Myocyte (in vitro differentiated cells): ENCODE data around the gene SPPL2B. TPM values are rescaled to one million over a fixed set of nuclear protein-coding genes. Genes with fewer than 3 reads are reported as not detected.
A peak's percentile ranks its signal among the peaks of the same experiment; 100 is the strongest.

Experiments used
- DNase-seq: peaks from one replicate; pipeline ENCODE4 v3.0.0-alpha.2; 2012; ENCODE audit warnings: low read depth
- total RNA-seq: library from RNA; depleted of rRNA; stranded (reverse); fragments of >200 nt; gene quantifications from 2 replicates; pipeline ENCODE4 v1.2.3, GENCODE V29; 2014

Gene SPPL2B
- total RNA-seq, 1 donor from 2014 or later = 36.1 TPM

DNA sequence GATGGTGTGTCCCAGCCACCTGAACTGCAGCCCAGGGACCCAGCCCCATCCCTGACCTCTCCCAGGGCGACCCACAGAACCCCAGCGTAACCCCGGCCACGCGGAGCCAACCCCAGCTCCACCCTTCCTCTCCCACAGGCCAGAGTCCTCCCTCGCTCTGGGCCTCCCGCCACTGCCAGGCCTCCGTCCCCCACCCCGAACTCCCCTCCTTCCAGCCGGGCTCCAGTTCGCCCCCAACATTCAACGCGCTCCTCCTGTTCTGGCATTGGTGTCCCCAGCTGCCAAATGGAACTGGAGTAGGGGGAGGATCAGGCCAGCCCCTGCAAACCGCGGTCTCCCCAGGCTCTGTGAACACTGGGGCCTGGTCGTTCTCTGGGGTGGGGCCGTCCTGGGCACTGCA lies 28.0 kb upstream of the SPPL2B start:
- DNase-seq = no peak

DNA sequence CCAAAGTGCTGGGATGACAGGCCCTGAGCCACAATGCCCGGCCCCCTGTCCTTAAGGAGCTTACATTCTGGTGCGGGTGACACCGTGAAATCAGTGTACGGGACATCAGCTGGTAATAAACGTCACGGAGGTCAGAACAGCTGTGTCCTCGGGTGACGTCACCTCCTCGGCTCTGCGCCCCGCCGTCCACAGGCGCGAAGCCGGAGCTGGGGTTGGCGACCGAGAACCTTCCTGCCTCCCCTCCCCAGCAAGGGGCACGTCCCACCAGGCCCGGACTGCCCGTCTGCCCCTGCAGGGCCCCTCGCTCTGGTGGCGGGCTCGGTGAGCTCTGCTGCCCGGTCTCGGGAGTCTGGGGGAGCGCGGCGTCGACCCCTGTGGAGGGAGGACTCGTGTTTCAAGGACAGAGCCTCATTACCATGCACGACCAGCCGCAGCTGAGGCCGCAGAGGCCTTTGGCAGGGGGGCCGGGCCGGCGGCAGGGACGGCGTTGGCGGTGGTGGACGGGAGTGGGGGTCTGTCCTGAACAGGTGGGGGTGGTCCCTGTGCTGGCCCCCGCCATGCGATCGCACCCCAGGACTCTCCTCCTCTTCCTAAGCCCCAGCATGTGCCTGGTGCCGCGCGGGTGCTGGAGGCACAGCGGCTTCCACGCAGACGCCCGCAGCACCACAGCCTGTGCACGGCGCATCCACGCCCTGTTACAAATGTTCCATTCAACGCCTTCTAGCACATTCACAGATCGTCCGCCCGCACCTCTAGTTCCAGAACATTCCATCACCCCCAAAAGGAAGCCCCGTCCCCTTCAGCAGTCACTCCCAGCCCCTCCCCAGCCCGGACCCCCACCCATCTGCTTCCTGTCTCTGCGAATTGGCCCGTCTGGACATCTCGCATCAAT lies 25.9 kb upstream of the SPPL2B start:
- no peak for DNase-seq

DNA sequence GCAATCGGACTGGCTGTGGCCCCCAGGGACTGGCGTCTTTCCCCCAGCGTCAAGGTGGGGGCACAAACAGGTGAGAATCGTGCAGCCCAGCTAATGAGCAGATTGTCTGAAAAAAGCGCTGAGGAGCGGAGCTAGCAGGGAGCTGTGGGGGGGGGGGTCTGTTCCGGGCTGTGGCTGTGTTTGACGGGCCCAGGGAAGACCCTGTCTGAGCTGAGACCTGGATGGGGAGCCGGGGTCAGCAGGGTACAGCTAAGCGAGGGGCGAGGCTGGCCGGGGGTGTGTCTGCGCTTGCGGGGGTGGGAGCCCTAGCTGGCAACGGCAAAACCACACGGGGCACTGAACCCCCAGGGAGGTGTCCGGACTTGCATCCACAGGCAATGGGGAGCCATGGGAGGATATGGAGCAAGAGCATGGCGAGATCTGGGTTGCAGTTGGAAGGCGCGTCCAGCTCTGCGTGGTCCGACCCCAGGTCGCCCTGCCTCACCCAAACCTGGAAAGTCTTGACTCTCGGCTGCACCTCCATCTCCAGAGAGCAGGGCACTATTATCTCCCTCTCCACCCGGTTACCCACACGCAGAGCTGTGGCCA lies 25.2 kb upstream of the SPPL2B start:
- no peak for DNase-seq

DNA sequence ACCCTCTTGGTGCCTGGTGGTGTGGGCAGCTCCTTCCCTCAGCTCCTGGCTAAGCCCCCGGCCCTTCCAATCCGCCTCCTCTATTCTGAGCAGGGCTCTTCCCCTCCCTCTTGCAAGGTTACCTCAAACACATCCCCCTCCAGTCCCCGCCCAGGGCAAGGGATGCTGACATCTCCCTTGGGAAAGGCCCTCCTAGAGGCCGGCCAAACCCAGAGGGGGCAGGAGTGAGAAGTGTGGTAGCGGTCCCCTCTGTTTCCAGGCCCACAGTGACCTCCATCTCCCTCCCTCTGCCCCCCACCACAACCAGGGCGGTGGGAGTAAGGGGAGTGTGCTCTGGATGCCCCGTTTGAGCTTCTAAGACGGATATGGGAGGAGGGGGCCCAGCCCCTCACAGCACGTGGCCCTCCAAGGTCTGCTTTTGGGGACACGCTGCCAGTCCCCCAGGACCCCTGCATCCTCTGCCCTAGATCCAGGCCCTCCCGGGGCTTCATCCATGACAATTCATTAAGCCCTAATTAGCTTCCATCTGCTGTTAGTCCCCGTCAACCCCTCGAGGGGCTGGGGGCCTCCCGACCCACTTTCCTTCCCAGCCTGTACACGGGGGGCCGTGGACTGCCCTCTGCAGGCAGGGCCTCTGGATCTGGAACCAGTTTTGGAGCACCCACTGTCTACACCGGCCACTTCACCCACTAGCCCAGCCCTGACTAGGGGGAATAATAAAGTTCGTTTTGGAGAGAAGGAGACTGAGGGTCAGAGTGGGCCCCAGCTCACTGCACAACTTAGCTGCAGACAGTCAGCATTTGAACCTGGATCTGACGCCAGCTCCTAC lies 22.8 kb upstream of the SPPL2B start:
- no peak for DNase-seq

DNA sequence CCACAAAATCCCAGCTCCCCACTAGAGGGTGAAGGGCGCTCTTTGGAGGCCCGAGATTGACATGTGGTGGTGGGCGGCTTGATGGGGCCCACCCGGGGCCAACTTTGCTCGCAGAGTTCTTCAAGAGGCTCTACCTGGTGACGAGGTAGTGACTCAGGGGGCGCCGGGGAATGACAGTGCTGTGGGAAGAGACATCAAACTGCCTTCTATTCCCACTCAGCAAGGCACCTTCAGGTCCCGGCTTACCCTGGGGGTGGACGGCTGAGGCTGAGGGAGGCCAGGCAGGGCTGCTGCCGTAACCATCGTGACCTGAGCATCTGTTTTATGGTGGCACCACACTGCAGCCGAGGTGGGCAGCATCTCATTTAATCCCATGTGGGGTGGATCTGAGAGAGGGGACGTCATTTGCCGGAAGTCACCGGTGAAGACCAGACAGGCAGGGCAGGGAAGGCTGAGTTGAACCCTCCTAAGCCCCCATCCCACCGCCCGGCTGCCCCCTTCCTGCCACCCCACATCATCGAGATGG lies 22.1 kb upstream of the SPPL2B start:
- DNase-seq = no peak

DNA sequence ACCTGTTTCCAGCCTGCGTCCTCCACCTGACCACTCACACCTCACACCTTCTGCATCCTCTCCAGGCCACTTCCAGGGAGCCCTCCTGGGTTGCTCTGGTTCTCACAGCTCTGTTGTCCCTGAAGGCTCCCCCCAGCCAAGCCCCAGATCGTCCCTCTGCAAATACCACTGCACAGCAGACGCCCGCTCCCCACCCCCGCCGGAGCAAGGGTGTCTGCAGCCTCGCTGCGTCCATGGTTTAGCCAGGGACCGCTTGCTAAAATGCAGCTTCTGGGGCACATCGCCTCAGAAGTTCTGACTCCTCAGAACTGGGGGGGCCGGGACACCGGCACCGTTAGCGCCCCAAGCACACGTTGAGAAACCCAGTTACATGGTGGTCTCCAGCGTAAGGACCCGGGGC lies 21.5 kb upstream of the SPPL2B start:
- DNase-seq = no peak

DNA sequence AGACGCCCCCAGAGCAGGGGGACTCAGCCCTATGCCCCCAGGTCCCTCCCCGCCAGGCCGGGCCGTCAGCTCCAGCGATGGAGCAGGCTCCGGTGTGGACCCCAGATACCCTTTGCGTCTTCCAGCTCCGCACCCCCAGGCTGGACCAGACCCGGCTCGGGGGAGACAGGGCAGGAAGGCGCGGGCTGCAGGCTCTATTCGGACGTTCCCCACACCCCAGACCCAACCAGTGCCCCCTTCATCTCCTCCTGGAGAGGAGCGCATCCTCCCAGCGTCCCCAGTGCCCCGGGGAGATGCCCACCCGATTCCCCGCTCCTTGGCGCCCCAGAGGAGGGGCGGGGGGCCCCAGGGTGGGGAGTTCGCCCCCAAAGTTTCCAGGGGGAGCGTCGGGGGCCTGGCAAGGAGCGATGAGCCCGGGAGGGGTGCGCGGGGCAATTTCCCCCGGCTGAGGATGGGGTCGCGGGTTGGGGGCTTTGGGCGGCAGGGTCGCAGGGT lies 20.9 kb upstream of the SPPL2B start:
- no peak for DNase-seq

DNA sequence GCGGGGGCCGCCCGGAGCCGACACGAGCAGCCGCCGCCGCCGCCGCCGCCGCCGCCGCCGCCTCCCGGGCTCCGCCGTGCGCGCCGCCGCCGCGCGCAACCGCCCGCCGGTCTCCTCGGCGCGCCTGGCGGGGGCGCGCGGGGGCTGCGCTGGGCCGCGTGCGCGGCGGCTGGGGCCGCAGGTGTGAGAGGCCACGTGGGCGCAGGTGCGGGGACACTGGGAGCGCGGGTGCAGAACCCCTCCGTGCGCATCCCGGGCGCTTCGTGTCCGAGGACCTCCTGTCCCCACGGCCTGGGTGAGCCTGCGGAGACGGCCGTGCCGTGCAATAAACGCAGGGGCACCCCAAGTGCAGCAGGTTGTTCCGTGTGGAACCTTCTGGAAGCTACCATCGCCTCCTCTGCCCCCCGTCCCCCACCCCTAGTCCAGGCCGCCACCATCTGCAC lies 20.3 kb upstream of the SPPL2B start, which contains the start of gene LINGO3:
Gene LINGO3 (minus strand): TSS at position 41 of the 443 bp plus-strand sequence. CDS start 16,378 bp downstream, outside the sequence.
- DNase-seq = no peak

DNA sequence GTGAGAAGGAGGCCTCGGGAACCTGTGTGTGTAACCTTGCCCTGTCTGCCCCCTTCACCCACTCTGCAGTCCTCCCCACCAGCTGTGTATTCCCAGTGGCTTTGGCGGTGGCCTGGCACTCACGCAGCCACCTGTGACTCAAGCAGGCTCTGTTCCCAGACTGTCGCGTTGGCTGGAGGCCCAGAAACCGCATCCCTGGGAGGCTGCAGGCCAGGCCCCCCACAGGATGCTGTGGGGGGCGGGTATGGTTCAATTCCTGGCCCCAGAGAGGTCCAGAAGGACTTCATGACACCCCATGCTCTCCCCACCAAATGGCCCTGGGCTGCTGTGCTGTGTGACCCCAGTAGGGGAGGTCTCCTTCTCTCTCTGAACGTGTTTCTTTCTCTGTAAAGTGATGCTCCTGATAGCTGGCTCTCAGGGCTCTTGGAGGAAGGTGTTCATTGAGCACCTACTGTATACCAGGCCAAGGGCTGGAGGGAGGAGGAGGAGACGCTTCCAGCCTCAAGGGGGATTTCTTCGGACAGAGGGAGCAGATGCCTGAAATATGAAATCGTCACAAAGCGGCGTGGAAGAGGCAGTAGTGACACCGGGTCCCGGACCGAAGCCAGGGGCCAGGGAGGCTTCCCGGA lies 18.6 kb upstream of the SPPL2B start:
- peak; percentile 92 for DNase-seq

DNA sequence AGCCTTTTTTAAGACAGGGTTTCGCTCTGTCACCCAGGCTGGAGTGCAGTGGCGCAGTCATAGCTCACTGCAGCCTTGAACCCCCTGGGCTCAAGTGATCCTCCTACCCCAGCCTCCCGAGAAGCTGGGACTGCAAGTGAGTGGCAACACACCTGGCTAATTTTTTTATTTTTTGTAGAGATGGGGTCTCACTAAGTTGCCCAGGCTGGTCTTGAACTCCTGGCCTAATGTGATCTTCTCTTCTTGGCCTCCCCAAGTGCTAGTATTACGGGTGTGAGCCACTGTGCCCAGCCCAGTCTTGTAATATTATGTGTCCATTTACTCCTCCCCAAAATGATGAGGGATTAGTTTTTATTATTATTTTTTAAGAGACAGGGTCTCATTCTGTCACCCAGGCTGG lies 17.4 kb upstream of the SPPL2B start:
- no peak for DNase-seq

DNA sequence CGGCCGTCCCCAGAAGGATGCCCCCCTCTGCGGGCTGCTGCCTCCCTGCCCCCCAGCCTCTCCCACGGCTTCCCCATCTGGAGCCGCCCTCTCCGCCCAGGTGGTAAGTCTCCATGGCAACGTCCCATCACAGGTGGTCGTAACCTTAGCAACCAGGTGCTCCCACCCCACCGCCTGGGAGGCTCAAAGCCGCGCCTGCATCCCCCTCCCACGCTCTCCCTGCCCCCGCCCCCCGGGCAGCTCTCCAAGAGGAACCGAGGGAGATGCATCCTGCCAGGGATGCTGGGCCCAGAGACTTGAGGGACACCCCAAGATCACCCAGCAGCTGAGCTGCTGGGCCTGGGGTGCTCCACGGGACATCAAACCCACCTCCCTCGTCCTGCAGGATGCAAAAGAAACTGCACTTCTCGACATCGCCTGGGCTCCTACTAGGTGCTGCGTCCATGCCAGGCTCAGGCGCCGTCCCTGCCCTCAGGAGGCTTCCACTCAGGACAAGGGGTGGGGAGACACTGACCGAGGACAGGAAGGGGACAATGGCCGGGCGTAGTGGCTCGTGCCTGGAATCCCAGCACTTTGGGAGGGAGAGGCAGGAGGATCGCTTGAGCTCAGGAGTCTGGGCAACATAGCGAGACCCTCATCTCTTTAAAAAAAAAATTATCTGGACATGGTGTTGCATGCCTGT lies 15.5 kb upstream of the SPPL2B start:
- DNase-seq = no peak

DNA sequence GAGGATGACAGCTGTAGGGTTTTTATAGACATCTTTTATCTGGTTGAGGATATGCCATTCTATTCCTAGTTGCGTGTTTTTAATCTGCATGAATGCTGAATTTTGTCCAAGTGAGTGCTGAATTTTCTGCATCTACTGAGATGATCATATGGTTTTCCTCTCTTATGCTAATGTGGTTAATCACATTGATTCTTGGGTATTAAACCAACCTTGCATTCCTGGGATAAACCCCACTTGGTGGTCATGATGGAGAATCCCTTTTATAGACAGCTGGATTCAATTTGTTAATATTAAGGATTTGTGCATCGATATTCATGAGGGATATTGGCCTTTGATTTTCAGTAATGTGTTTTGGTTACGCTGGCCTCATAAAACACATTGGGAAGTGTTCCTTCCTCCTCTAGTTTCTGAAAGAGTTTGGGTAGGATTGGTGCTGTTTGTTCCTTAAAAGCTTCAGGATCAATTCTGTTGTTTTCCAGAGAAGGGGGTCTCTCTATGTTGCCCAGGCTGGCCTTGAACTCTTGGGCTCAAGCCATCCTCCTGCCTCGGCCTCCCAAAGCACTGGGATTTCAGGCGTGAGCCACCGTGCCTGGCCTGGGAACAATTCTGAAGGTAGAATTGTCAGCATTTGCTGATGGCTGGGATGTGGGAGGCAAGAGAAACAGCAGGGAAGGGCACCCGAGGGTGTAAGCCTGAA lies 13.2 kb upstream of the SPPL2B start:
- DNase-seq = no peak

DNA sequence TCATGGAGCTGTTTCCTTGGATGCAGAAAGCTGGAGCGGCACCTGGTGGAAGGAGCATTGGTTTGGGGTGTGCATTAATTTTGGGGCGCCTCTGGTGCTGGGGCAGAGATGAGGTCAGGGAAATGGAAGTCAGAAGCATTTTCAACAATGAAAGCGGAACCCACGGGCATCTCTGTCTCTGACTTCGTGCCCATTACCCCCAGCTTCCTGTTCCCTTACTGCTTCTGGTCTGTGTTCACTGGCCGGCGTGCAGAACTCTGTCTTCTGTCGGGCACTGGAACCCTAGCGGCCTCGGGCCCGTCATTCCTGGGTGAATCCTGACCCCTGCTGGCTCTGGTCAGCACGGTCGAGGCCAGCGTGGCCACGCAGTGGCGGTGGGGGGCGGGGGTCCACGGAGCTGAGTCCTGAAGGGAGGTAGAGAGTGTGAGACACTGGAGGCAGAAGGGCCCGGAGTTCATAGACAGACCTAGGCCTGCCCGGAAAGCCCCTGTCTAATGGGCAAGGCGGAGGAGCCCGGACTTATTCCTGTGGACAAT lies 12.6 kb upstream of the SPPL2B start:
- DNase-seq = peak; percentile 71

DNA sequence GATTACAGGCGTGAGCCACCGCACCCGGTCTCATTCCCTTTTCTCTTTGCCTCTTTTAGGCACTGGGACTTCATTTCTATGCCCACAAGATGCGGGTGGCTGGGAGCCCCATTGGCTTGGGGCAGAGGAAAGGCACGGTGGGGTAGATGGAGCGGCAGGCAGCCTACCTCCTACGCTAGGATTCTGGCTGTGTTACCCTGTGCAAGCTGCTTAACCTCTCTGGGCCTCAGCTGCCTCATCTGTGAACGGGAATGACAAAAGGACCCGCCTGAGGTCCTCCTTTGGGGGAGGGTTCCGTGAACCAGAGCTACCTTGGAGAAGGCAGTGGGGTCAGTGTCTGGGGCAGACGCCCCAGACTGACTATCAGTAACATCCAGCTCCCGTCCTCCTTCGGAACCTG lies 11.2 kb upstream of the SPPL2B start:
- DNase-seq = no peak

DNA sequence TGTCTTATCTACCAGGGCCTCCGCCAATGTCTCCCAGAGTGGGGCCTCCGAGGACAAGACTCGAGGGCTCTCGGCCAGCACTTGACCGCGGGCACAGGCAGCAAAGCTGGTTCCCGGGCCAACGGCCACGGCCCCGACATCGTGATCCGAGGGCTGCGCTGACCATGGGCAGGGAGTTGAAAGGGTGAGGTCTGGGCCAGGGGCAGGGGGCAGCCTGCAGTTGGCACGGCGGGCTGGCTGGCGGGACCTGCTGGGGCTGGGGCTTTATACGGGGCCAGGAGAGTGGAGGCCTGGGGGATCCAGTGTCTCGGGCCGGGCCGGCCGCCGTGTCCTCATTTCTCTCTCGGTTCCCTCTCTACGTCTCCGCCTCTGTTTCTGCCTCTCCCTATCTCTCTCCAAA lies 10.7 kb upstream of the SPPL2B start:
- DNase-seq = no peak

DNA sequence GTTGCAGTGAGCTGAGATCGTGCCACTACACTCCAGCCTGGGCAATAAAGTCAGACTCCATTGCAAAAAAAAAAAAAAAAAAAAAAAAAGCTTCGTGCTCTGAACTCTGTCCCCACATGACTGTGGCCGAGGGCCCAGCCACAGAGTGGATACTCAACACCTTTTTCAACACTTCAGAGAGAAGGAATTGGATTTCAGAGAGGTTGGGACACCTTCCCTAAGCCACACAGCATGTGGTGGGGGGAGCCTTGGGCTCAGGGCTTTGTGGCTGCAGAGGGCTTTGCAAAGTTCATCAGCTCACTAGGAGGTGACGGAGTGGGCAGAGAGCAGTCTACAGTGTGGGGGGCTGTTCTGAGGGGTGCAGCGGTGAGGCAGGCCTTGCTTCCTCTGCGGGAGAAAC lies 9.6 kb upstream of the SPPL2B start:
- DNase-seq = no peak

DNA sequence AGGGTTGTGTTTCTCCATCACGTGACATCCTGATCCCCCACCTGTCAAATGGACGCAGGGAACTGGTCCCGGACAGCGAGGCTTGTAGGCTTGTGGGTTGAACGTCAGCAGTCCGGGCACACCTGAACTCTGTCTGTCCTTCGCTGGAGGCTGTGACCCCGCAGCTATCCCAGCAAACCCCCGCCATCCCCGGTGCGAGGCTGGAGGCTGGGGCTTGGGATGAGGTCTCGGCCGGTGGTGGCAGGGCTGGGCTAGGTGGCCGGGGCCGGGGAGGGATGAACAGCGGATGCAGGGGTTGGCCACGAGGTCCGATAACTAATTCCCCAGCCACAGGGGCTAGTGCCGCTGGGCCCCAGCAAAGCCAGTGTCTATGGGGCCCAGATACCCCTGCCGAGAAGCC lies 8.9 kb upstream of the SPPL2B start:
- DNase-seq = no peak

DNA sequence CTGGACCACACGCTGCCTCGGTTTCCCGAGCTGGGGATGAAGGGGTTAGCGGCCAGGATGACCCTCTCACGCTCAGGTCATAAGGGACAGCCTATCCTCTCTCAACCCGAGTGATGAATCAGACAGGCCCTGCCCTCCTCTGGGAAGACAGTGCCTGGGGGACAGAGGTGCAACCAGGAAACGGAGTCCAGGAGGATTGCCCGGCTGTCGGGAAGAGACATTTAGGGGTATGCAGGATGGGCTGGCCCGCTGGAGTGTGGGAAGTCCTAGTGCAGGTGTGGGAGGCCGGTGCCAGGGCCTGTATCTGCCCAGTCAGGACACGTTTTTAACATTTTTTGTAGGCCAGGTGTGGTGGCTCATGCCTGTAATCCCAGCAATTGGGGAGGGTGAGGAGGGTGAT lies 8.4 kb upstream of the SPPL2B start:
- DNase-seq = no peak

DNA sequence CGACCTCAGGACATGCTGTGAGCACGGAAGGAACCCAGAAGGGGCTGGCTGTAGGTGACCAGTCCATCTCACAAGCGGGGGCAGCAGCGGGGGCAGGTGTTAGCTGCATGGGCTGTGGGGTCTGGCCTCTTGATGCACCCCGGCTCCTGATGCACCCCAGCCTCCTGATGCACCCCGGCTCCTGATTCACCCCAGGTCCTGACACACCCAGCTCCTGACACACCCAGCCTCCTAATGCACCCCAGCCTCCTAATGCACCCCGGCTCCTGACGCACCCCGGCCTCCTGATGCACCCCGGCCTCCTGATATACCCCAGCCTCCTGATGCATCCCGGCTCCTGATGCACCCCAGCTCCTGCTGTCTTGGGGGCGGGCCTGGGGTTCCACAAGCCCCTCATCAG lies 7.5 kb upstream of the SPPL2B start:
- DNase-seq = no peak
